HG02678 (cell line): ENCODE measurements around the gene SLC25A53.

Source experiments
- ATAC-seq: cut with Tn5 transposase; IDR thresholded peaks from one replicate; pipeline ENCODE4 v1.9.1; 2021; ENCODE audit warnings: mild to moderate bottlenecking, moderate library complexity; ENCODE audit not compliant: unreplicated experiment

Gene SLC25A53

GRCh38 chrX:104156630-104157529 lies at the start of gene SLC25A53:
TSS of gene SLC25A53 (minus strand) at chrX:104157009. CDS start at chrX:104105257, 51,752 bp downstream.
- peak; percentile 90 for ATAC-seq

GRCh38 chrX:104205548-104205947 lies 48.7 kb upstream of the SLC25A53 start:
- ATAC-seq: no peak

GRCh38 chrX:104195489-104196084 lies 38.8 kb upstream of the SLC25A53 start:
- ATAC-seq: peak; percentile 68

- ATAC-seq: no peak
These were observed 38.2 kb upstream of the SLC25A53 start for GRCh38 chrX:104195013-104195412.

- ATAC-seq: no peak
These were observed 36.7 kb upstream of the SLC25A53 start for GRCh38 chrX:104193485-104193884.

GRCh38 chrX:104189837-104190236 lies 33.0 kb upstream of the SLC25A53 start:
- no peak for ATAC-seq

GRCh38 chrX:104187931-104188330 lies 31.1 kb upstream of the SLC25A53 start:
- ATAC-seq: no peak

GRCh38 chrX:104183685-104184084 lies 26.9 kb upstream of the SLC25A53 start:
- ATAC-seq: no peak

GRCh38 chrX:104173841-104174240 lies 17.0 kb upstream of the SLC25A53 start:
- no peak for ATAC-seq

GRCh38 chrX:104172788-104173187 lies 16.0 kb upstream of the SLC25A53 start:
- ATAC-seq: no peak

GRCh38 chrX:104172121-104172520 lies 15.3 kb upstream of the SLC25A53 start:
- ATAC-seq: no peak

GRCh38 chrX:104168127-104168526 lies 11.3 kb upstream of the SLC25A53 start:
- ATAC-seq: no peak

- ATAC-seq: no peak
These were observed 10.1 kb upstream of the SLC25A53 start for GRCh38 chrX:104166735-104167436.

- ATAC-seq: peak; percentile 94
These were observed 9.3 kb upstream of the SLC25A53 start, which contains the start of gene FAM199X for GRCh38 chrX:104165894-104166734. TSS of gene FAM199X (plus strand) at chrX:104166453. CDS start at chrX:104166786, 333 bp downstream.

- no peak for ATAC-seq
These were observed 5.8 kb downstream of the SLC25A53 start for GRCh38 chrX:104151037-104151436.

- ATAC-seq: no peak
These were observed 15.6 kb downstream of the SLC25A53 start for GRCh38 chrX:104141087-104141760.

GRCh38 chrX:104137496-104137895 lies 19.3 kb downstream of the SLC25A53 start:
- ATAC-seq: no peak

GRCh38 chrX:104136241-104137019 lies 20.4 kb downstream of the SLC25A53 start:
- peak; percentile 84 for ATAC-seq

GRCh38 chrX:104135677-104136076 lies 21.1 kb downstream of the SLC25A53 start:
- ATAC-seq: no peak
